Hematopoietic multipotent progenitor cell treated with erythropoietin and hydrocortisone succinate and interleukin-3 and kit ligand, for 17 days (in vitro differentiated cells): ENCODE data around the gene SEMA4C.

Experiments
- DNase-seq: peaks from one replicate; pipeline ENCODE4 v3.0.0-alpha.2; 2015; ENCODE audit warnings: low spot score

SEMA4C gene

GRCh38 chr2:96819876-96820511, 49.9 kb downstream of the SEMA4C start:
- no peak for DNase-seq

GRCh38 chr2:96819128-96819875, 50.6 kb downstream of the SEMA4C start:
- DNase-seq, result peak; percentile 59

- no peak for DNase-seq
Measured at GRCh38 chr2:96817882-96818281, 52.0 kb downstream of the SEMA4C start.

GRCh38 chr2:96816836-96817702, 52.8 kb downstream of the SEMA4C start:
- no peak for DNase-seq

DNA sequence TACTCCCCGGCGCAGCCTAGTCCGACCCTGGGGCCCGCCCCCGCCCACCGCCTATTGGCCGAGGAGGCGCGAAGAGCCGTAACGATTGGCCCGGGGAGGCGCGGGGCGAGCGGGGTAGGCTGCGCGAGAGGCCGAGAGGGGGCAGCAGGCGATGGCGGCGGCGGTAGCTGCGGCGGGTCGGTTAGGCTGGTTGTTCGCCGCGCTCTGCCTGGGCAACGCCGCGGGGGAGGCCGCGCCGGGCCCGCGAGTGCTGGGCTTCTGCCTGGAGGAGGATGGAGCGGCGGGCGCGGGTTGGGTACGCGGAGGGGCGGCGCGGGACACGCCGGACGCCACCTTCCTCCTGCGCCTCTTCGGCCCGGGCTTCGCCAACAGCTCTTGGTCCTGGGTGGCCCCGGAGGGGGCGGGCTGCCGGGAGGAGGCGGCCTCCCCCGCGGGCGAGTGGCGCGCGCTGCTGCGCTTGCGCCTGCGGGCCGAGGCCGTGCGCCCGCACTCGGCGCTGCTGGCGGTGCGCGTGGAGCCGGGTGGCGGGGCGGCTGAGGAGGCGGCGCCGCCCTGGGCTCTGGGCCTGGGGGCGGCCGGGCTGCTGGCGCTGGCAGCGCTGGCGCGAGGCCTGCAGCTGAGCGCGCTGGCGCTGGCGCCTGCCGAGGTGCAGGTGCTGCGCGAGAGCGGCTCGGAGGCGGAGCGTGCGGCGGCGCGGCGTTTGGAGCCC, 53.6 kb downstream of the SEMA4C start, which contains the start of gene CNNM3:
TSS of gene CNNM3 (plus strand) at position 142 of the 709 bp plus-strand sequence. CDS start at position 152, 10 bp downstream.
- peak; percentile 95 for DNase-seq

DNA sequence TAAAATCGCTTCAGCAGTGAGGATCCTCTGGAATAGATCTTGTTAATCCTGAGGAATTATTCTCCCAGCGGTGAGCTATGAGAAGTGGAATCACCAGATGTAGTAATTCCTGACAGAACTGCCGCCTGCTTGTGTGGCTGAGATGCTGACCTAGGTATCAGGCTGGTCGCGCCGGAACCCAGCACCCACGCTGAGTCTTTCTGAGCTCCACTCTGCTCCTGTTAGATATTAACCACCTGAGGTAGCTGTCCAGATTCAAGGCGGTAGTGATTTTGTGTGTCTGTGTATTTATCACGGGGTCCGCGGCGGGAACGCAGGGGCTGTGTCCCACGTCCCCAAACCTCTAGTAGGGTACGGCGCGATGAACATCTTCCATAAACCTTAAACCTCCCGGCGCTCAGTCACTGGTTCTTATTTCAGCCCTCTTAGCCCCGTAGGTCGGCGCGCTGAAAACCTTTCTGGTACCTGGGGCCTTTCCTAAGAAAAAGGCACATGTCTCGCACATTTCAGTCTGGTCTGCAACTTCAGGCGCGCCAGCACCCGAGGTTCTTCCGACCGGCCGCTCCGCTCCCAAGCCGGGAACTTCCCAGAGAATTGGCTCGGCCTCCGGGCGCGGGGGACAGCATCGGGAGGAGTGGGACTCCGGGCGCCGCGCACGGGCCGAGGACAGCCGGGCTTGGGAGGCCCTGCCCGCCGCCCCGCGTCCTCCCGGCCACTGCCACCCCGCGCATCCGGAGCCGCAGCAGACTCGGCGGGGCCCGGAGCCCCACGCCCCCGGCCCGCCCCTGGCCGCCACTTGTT, 54.4 kb downstream of the SEMA4C start:
- no peak for DNase-seq

DNA sequence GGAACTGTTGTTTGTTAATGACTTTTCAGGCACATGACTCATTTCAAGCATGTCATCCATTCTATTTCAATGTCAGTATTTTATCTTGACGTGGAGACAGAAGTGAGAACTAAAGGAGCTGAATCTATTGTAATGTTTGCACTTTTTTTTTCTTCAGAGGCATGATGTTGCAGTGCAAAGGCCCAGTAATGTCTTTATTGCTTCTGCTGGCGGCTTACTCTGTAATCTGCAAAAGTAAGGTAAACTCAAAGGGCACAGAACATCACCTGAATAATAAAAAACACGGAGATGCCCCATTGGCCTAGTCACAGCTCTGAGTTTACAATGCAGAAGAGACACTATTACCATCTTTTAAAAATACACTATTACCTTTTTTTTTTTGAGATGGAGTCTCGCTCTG, 56.2 kb downstream of the SEMA4C start:
- no peak for DNase-seq

DNA sequence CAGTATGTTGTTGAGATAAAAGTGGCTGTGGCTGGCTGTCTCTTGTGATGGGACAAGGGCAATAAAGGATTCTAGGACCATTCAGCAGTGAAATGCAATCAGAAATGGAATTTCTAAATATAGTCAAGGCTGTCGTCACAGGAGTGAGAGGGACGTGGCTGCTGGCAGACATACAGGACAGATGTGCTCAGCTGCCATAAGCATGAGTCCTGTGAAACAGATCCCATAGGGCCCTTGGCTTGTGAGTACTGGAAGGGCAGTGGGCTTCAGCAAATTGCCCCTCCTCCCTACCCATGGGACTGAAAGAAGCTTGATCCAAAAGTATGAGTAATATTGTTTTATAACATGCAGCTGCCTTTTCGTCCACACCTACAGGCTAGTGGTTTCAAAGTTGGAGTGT, 58.0 kb downstream of the SEMA4C start:
- no peak for DNase-seq

- no peak for DNase-seq
Measured at GRCh38 chr2:96810783-96811192, 59.1 kb downstream of the SEMA4C start.

GRCh38 chr2:96809951-96810782, 59.7 kb downstream of the SEMA4C start:
- no peak for DNase-seq
